ENCODE measurements around the gene PCCB.

Gene PCCB

DNA sequence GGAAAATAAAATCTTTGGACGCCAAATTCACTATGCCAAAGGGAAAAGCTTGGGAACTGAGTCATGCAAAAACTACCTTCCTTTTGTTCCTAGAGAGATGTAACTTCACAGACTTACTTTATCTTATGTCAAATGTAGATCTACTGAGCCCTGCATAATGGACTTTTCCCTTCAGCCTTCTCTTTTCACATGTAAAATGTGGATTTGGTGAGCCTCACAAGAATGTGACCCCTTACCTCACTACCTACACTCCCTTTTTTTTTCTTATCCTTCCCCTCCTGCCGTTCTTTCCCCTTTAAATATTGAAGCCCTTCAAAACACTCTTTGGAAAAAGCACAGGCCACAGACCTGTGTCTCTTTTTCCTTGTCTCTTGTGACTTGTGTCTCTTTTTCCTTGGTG lies 14.0 kb upstream of the PCCB start:
- TF ChIP-seq, protein P1, sequence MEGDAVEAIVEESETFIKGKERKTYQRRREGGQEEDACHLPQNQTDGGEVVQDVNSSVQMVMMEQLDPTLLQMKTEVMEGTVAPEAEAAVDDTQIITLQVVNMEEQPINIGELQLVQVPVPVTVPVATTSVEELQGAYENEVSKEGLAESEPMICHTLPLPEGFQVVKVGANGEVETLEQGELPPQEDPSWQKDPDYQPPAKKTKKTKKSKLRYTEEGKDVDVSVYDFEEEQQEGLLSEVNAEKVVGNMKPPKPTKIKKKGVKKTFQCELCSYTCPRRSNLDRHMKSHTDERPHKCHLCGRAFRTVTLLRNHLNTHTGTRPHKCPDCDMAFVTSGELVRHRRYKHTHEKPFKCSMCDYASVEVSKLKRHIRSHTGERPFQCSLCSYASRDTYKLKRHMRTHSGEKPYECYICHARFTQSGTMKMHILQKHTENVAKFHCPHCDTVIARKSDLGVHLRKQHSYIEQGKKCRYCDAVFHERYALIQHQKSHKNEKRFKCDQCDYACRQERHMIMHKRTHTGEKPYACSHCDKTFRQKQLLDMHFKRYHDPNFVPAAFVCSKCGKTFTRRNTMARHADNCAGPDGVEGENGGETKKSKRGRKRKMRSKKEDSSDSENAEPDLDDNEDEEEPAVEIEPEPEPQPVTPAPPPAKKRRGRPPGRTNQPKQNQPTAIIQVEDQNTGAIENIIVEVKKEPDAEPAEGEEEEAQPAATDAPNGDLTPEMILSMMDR (IDR thresholded peaks at IDR 0.05; ENCODE audit: low read depth, low read length, missing control alignments), result no peak
- no peak for DNase-seq (ENCODE audit: extremely low read depth, low read depth)
- no peak overlapping the region for H3K4me3 ChIP-seq (replicated peaks; ENCODE audit: low read depth, low read length)

DNA sequence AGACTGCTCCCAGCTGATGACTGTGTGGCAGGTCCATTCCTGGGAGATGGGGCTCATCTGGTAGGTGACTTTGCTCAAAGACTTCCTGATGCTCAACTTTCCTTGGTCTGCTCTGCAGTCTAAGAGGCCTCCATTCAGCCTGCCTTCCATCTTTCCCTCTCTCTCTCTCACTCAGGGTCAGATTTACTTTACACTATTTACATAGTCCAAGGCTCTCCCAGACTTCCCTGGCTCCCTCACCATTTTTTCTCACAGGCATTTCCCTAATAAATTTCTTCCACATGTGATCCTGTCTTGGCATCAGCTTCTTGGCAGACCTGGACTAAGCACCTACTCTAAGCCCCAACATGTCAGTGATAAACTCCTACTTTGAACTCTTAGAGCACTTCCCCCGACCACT lies 13.0 kb upstream of the PCCB start:
- TF ChIP-seq, protein P1 (IDR thresholded peaks at IDR 0.05; ENCODE audit: low read depth, low read length, missing control alignments), result no peak
- no peak overlapping the region for H3K4me3 ChIP-seq (replicated peaks; ENCODE audit: low read depth, low read length)
- no peak for DNase-seq (ENCODE audit: extremely low read depth, low read depth)

DNA sequence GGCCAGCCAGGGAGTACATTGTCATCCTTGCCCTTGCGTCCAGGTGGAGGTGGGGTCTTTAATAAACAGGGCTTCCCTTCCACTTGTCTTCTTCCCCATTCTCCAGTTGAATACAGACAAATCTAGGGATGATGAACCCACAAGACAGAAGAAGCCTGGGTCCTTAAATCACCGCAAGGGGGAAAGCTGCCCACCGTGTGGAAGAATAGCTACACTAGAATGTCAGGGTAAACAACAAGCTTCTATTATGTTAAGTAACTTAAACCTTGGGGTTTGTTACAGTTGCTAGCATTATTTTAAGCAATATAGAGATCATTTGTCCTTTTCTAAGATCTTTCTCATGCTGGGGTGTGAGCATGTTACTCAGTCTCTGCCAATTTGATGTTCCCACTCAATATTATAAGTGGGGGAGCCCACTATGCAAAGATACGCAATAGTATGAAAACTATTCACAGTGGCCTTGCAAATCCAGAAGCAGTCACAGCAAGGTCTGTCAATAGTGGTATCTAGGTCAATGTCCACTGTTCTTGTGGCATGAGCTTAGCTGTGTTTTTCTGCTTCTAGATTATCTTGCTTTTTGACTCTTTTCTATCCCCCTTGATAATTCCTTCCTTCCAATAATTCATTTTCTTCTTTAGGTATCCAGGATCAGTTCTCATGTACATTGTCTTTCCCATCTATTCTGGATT lies 12.0 kb upstream of the PCCB start:
- TF ChIP-seq, protein P1 (IDR thresholded peaks at IDR 0.05; ENCODE audit: low read depth, low read length, missing control alignments), result no peak
- DNase-seq (ENCODE audit: extremely low read depth, low read depth), result no peak
- no peak overlapping the region for H3K4me3 ChIP-seq (replicated peaks; ENCODE audit: low read depth, low read length)

GRCh38 chr3:136239094-136239493 lies 11.0 kb upstream of the PCCB start:
- no peak for DNase-seq (ENCODE audit: extremely low read depth, low read depth)
- TF ChIP-seq, protein P1 (IDR thresholded peaks at IDR 0.05; ENCODE audit: low read depth, low read length, missing control alignments), result no peak
- H3K4me3 ChIP-seq (replicated peaks; ENCODE audit: low read depth, low read length), result no peak overlapping the region

- H3K4me3 ChIP-seq (replicated peaks; ENCODE audit: low read depth, low read length), result no peak overlapping the region
- DNase-seq (ENCODE audit: extremely low read depth, low read depth), result no peak
- TF ChIP-seq, protein P1 (IDR thresholded peaks at IDR 0.05; ENCODE audit: low read depth, low read length, missing control alignments), result no peak
Observed at GRCh38 chr3:136245691-136246090, 4.4 kb upstream of the PCCB start.

DNA sequence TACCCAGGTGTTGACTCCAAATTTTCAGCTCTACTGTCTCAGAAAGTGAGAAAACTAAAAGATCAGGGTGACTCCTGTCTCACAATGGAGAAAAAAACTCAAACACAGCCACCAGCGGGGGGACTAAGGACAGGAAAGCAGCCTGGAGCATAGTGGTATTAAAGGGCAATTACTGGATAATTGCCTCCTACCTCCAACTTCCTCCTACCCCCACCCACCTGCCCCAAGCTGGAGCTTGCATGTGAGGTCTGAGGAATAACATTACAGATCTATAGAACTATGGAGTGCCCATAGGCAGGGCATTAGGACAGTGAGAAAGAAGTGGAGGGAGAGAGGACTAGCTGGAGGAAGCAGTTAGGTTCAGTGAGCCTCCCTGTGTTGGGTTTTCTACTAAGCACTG lies 2.7 kb upstream of the PCCB start:
- DNase-seq (ENCODE audit: extremely low read depth, low read depth), result no peak
- H3K4me3 ChIP-seq (replicated peaks; ENCODE audit: low read depth, low read length), result no peak overlapping the region
- TF ChIP-seq, protein P1 (IDR thresholded peaks at IDR 0.05; ENCODE audit: low read depth, low read length, missing control alignments), result no peak
